Fibroblast of lung (primary cell): ENCODE results near the gene KIF17. TPM values are rescaled to one million over a fixed set of nuclear protein-coding genes. Genes with fewer than 3 reads are reported as not detected.

Experiments used
- DNase-seq, 2 donors: peaks; one replicate each; pipeline versions ENCODE4 v3.0.0 to v3.0.0-alpha.2; 2010; ENCODE audit warnings: low read depth in 2 of 2
- H2AFZ ChIP-seq: 2 replicates; pipeline ENCODE4 v1.5.1; 2012; ENCODE audit warnings: low read length, control low read depth, inconsistent platforms
- H3K27ac ChIP-seq: 2 replicates; pipeline ENCODE4 v1.5.1; 2011; ENCODE audit warnings: low read length, control low read depth; ENCODE audit not compliant: insufficient read depth
- H3K27me3 ChIP-seq: 2 replicates; pipeline ENCODE4 v1.5.1; 2011; ENCODE audit warnings: mild to moderate bottlenecking, low read length; ENCODE audit not compliant: control insufficient read depth, insufficient read depth
- H3K36me3 ChIP-seq: 2 replicates; pipeline ENCODE4 v1.5.1; 2011; ENCODE audit warnings: low read length; ENCODE audit not compliant: control insufficient read depth, insufficient read depth
- H3K4me1 ChIP-seq: 2 replicates; pipeline ENCODE4 v1.5.1; 2011; ENCODE audit warnings: low read length; ENCODE audit not compliant: control insufficient read depth, insufficient read depth; ENCODE audit errors: extremely low read depth
- H3K4me2 ChIP-seq: 2 replicates; pipeline ENCODE4 v1.5.1; 2011; ENCODE audit warnings: low read length, control low read depth; ENCODE audit not compliant: insufficient read depth; ENCODE audit errors: extremely low read depth
- H3K4me3 ChIP-seq, 4 experiments: fragments of 200-600 bp in 1 of 4; sonication (generic) in 1 of 4; replicated peaks in 1 of 4; 2 replicates each; pipeline ENCODE4 v1.5.1; 2011 to 2016; ENCODE audit warnings: low read length in 4 of 4, low read depth in 3 of 4, mild to moderate bottlenecking in 3 of 4, control low read depth in 2 of 4, inconsistent platforms in 1 of 4, mixed read lengths in 1 of 4; ENCODE audit not compliant: insufficient read depth in 1 of 4; ENCODE audit errors: control extremely low read depth in 1 of 4
- H3K79me2 ChIP-seq: 2 replicates; pipeline ENCODE4 v1.5.1; 2012; ENCODE audit warnings: mild to moderate bottlenecking, low read length, inconsistent platforms; ENCODE audit not compliant: control insufficient read depth, insufficient read depth
- H3K9ac ChIP-seq: 2 replicates; pipeline ENCODE4 v1.5.1; 2011; ENCODE audit warnings: mild to moderate bottlenecking, low read length, control low read depth; ENCODE audit not compliant: insufficient read depth
- H3K9me3 ChIP-seq: 2 replicates; pipeline ENCODE4 v1.5.1; 2012; ENCODE audit warnings: low read depth, low read length; ENCODE audit not compliant: control insufficient read depth, insufficient read depth
- H4K20me1 ChIP-seq: 2 replicates; pipeline ENCODE4 v1.5.1; 2011; ENCODE audit warnings: low read length; ENCODE audit not compliant: control insufficient read depth, insufficient read depth; ENCODE audit errors: extremely low read depth
- CTCF ChIP-seq, 2 donors: IDR thresholded peaks in 1 of 2; conservative IDR thresholded peaks in 1 of 2; 1 replicate in 1 of 2; 2 replicates in 1 of 2; pipeline ENCODE4 v1.5.1; 2011 to 2012; ENCODE audit warnings: low read length in 2 of 2, control low read depth in 1 of 2, inconsistent platforms in 1 of 2, low read depth in 1 of 2, mild to moderate bottlenecking in 1 of 2
- EZH2 ChIP-seq: IDR thresholded peaks from 2 replicates; pipeline ENCODE4 v1.5.1; 2012; ENCODE audit warnings: low read length, control low read depth, mild to moderate bottlenecking; ENCODE audit errors: missing control alignments
- polyA plus RNA-seq, 2 donors: library from polyadenylated mRNA; depleted of rRNA in 1 of 2; stranded (reverse) in 1 of 2; unstranded in 1 of 2; fragments of >200 nt; gene quantifications; 2 replicates each; pipeline ENCODE4 v1.2.1, GENCODE V29; 2011 to 2012; ENCODE audit warnings: missing spikeins in 1 of 2
- total RNA-seq: library from RNA; depleted of rRNA; stranded (reverse); fragments of >200 nt; gene quantifications from 2 replicates; pipeline ENCODE4 v1.2.1, GENCODE V29; 2014

Gene KIF17
- total and polyA plus RNA-seq, 2 donors (not counting 1 experiment from before 2014, with no cell fraction given): 1.8 to 3.0 TPM

GRCh38 chr1:20684651-20685050, 33.2 kb downstream of the KIF17 start:
- Histone ChIP-seq H3K4me1 (no peaks in the 10 kb centered on the region), H4K20me1 (no peaks in the 10 kb centered on the region), H2AFZ (no peak overlapping the region), H3K4me3 (no peak overlapping the region), H3K27me3 (no peaks in the 10 kb centered on the region), H3K9ac (no peak overlapping the region), H3K9me3 (no peaks in the 10 kb centered on the region), H3K27ac (no peak overlapping the region), H3K36me3 (no peaks in the 10 kb centered on the region), H3K79me2 (no peaks in the 10 kb centered on the region), H3K4me2 (no peak overlapping the region)
- TF ChIP-seq CTCF (conservative IDR thresholded peaks at IDR 0.05 in 1 of 2, IDR thresholded peaks at IDR 0.05 in 1 of 2; ENCODE audit: low read depth in 1 of 2, low read length in 2 of 2) (no peak), EZH2 (no peak)
- no peak for DNase-seq

GRCh38 chr1:20684050-20684620, 33.7 kb downstream of the KIF17 start:
- Histone ChIP-seq H3K36me3 (no peaks in the 10 kb centered on the region), H3K9ac (peak overlapping the region; percentile 7), H4K20me1 (no peaks in the 10 kb centered on the region), H3K27ac (no peak overlapping the region), H3K79me2 (no peaks in the 10 kb centered on the region), H3K4me1 (no peaks in the 10 kb centered on the region), H3K27me3 (no peaks in the 10 kb centered on the region), H3K9me3 (no peaks in the 10 kb centered on the region), H2AFZ (no peak overlapping the region), H3K4me3 (no peak overlapping the region), H3K4me2 (no peak overlapping the region)
- DNase-seq: no peak
- TF ChIP-seq EZH2 (no peak), CTCF (conservative IDR thresholded peaks at IDR 0.05 in 1 of 2, IDR thresholded peaks at IDR 0.05 in 1 of 2; ENCODE audit: low read depth in 1 of 2, low read length in 2 of 2) (no peak)

- H2AFZ ChIP-seq: no peak overlapping the region
- no peaks in the 10 kb centered on the region for H4K20me1 ChIP-seq
- H3K4me3 ChIP-seq: no peak overlapping the region
- no peak overlapping the region for H3K27ac ChIP-seq
- H3K36me3 ChIP-seq: no peaks in the 10 kb centered on the region
- no peak overlapping the region for H3K9ac ChIP-seq
- H3K79me2 ChIP-seq: no peaks in the 10 kb centered on the region
- no peak overlapping the region for H3K4me2 ChIP-seq
- no peaks in the 10 kb centered on the region for H3K4me1 ChIP-seq
- TF ChIP-seq EZH2 (no peak), CTCF (conservative IDR thresholded peaks at IDR 0.05 in 1 of 2, IDR thresholded peaks at IDR 0.05 in 1 of 2; ENCODE audit: low read depth in 1 of 2, low read length in 2 of 2) (no peak)
- DNase-seq: no peak
- H3K9me3 ChIP-seq: no peaks in the 10 kb centered on the region
- H3K27me3 ChIP-seq: no peaks in the 10 kb centered on the region
Observed at GRCh38 chr1:20683614-20684013, 34.2 kb downstream of the KIF17 start.
